ENCODE data around the gene EIPR1. TPM values are rescaled to one million over a fixed set of nuclear protein-coding genes. Genes with fewer than 3 reads are reported as not detected.

Gene EIPR1
- total and polyA plus RNA-seq, 2 experiments from 2014 or later = 17.4 to 46.3 TPM

GRCh38 chr2:3414133-3414860 lies 36.7 kb upstream of the EIPR1 start:
- Mint-ChIP-seq H3K27me3 (ENCODE audit: insufficient read depth, low read depth, poor library complexity) (peaks cover 7% of the 10 kb centered on the region), H3K36me3 (ENCODE audit: low read depth) (peaks cover 24% of the 10 kb centered on the region), H3K4me3 (no peak overlapping the region), H3K4me1 (peaks cover 7% of the 10 kb centered on the region; the same call in 2 of the 3 replicates), H3K9me3 (no peaks in the 10 kb centered on the region), H3K27ac (no peak overlapping the region)
- H3K79me2 ChIP-seq (replicated peaks; ENCODE audit: insufficient read depth) = no peaks in the 10 kb centered on the region
- no peak overlapping the region for H3K4me3 ChIP-seq
- no peaks in the 10 kb centered on the region for H3K9me2 ChIP-seq (ENCODE audit: insufficient read depth)
- H3F3A ChIP-seq (replicated peaks; ENCODE audit: low read depth) = no peaks in the 10 kb centered on the region
- DNase-seq (ENCODE audit: low spot score) (no peak), ATAC-seq (no peak)
- H3K27me3 ChIP-seq (ENCODE audit: insufficient read depth) = no peaks in the 10 kb centered on the region
- H2AFZ ChIP-seq = no peak overlapping the region
- peaks cover 8% of the 10 kb centered on the region for H4K20me1 ChIP-seq (replicated peaks; ENCODE audit: insufficient read depth)
- TF ChIP-seq ZNF331 (CRISPR knock-in tag; IDR thresholded peaks at IDR 0.05; ENCODE audit: low read depth) (no peak), EZH2 (IDR thresholded peaks at IDR 0.05; ENCODE audit: low read depth, unreplicated experiment) (no peak)
- H3K36me3 ChIP-seq (ENCODE audit: insufficient read depth) = no peaks in the 10 kb centered on the region
- no peaks in the 10 kb centered on the region for H3K4me1 ChIP-seq (ENCODE audit: insufficient read depth)
- no peak overlapping the region for H3K4me2 ChIP-seq
- H3K27ac ChIP-seq (ENCODE audit: low read depth) = no peak overlapping the region

DNA sequence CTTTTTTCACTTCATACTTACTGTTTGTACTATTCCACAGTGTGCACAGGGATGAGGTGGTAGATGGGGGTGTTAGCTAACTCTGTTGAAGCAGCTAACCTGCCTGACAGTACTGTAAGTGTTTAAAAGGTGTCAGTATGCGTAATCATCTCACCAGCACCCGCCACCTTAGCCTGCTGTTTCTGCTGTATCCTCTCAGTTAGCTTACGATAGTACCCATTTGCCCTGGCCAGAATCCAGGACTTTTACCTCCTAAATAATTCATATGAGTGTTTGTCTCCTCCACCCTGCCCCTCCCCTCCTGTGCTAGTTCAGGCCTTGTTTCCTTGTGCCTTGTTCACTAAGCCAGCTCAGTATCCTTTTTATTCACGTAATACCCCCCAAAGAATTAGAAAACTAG lies 36.1 kb upstream of the EIPR1 start:
- DNase-seq (ENCODE audit: low spot score) (no peak), ATAC-seq (no peak)
- Mint-ChIP-seq H3K9me3 (no peaks in the 10 kb centered on the region), H3K4me3 (no peak overlapping the region), H3K4me1 (peaks cover 7% of the 10 kb centered on the region; the same call in 2 of the 3 replicates), H3K27me3 (ENCODE audit: insufficient read depth, low read depth, poor library complexity) (peaks cover 10% of the 10 kb centered on the region), H3K27ac (no peak overlapping the region), H3K36me3 (ENCODE audit: low read depth) (peaks cover 24% of the 10 kb centered on the region)
- Histone ChIP-seq H3K27ac (ENCODE audit: low read depth) (no peak overlapping the region), H3K4me2 (no peak overlapping the region), H3K9me2 (ENCODE audit: insufficient read depth) (no peaks in the 10 kb centered on the region), H3K36me3 (ENCODE audit: insufficient read depth) (no peaks in the 10 kb centered on the region), H3K79me2 (replicated peaks; ENCODE audit: insufficient read depth) (no peaks in the 10 kb centered on the region), H4K20me1 (replicated peaks; ENCODE audit: insufficient read depth) (peaks cover 8% of the 10 kb centered on the region), H3K4me3 (no peak overlapping the region), H3K4me1 (ENCODE audit: insufficient read depth) (no peaks in the 10 kb centered on the region), H2AFZ (no peak overlapping the region), H3K27me3 (ENCODE audit: insufficient read depth) (no peaks in the 10 kb centered on the region), H3F3A (replicated peaks; ENCODE audit: low read depth) (no peaks in the 10 kb centered on the region)
- TF ChIP-seq REST (IDR thresholded peaks at IDR 0.05; ENCODE audit: unreplicated experiment) (no peak), STAT1 (IDR thresholded peaks at IDR 0.05; ENCODE audit: unreplicated experiment) (no peak), ETS1 (IDR thresholded peaks at IDR 0.05) (no peak), POLR2AphosphoS5 (IDR thresholded peaks at IDR 0.05; ENCODE audit: low read depth) (no peak), ZNF331 (CRISPR knock-in tag; IDR thresholded peaks at IDR 0.05; ENCODE audit: low read depth) (no peak), CREB1 (CRISPR knock-in tag; IDR thresholded peaks at IDR 0.05; ENCODE audit: low read depth) (no peak), ZNF114 (CRISPR knock-in tag; IDR thresholded peaks at IDR 0.05) (no peak)
- TF ChIP-seq, protein P1, sequence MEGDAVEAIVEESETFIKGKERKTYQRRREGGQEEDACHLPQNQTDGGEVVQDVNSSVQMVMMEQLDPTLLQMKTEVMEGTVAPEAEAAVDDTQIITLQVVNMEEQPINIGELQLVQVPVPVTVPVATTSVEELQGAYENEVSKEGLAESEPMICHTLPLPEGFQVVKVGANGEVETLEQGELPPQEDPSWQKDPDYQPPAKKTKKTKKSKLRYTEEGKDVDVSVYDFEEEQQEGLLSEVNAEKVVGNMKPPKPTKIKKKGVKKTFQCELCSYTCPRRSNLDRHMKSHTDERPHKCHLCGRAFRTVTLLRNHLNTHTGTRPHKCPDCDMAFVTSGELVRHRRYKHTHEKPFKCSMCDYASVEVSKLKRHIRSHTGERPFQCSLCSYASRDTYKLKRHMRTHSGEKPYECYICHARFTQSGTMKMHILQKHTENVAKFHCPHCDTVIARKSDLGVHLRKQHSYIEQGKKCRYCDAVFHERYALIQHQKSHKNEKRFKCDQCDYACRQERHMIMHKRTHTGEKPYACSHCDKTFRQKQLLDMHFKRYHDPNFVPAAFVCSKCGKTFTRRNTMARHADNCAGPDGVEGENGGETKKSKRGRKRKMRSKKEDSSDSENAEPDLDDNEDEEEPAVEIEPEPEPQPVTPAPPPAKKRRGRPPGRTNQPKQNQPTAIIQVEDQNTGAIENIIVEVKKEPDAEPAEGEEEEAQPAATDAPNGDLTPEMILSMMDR (conservative IDR thresholded peaks at IDR 0.05; ENCODE audit: low read depth in 2 of 2) = no peak
